HG02870 (cell line): ENCODE measurements around the gene ERGIC2.
"Not testable (repeated sequence)": the region's sequence is repeated elsewhere in the genome, so short reads cannot be mapped to it uniquely, and the experiment has no call there.

ENCODE experiments used
- ATAC-seq: cut with Tn5 transposase; IDR thresholded peaks from one replicate; pipeline ENCODE4 v1.9.1; 2021; ENCODE audit warnings: mild to moderate bottlenecking, moderate library complexity; ENCODE audit not compliant: unreplicated experiment

ERGIC2 gene

GRCh38 chr12:29380536-29381523 is at the start of gene ERGIC2:
Gene ERGIC2, minus strand, starts transcription at chr12:29381172. Its CDS starts 9,539 bp downstream, at chr12:29371633.
- peak; percentile 96 for ATAC-seq

- ATAC-seq: no peak
These were observed 49.7 kb upstream of the ERGIC2 start for GRCh38 chr12:29430716-29431044.

- no peak for ATAC-seq
These were observed 49.2 kb upstream of the ERGIC2 start for GRCh38 chr12:29429999-29430715.

GRCh38 chr12:29428633-29429032 is 47.7 kb upstream of the ERGIC2 start:
- ATAC-seq: peak; percentile 50

- ATAC-seq: peak; percentile 99
These were observed 47.0 kb upstream of the ERGIC2 start for GRCh38 chr12:29427964-29428363.

GRCh38 chr12:29426498-29426897 is 45.5 kb upstream of the ERGIC2 start:
- no peak for ATAC-seq

GRCh38 chr12:29425722-29426121 is 44.8 kb upstream of the ERGIC2 start:
- no peak for ATAC-seq

- ATAC-seq: no peak
These were observed 35.8 kb upstream of the ERGIC2 start for GRCh38 chr12:29416748-29417147.

- ATAC-seq: no peak
These were observed 34.1 kb upstream of the ERGIC2 start for GRCh38 chr12:29415111-29415510.

GRCh38 chr12:29414368-29414767 is 33.4 kb upstream of the ERGIC2 start:
- no peak for ATAC-seq

GRCh38 chr12:29405561-29405960 is 24.6 kb upstream of the ERGIC2 start:
- no peak for ATAC-seq

- no peak for ATAC-seq
These were observed 23.0 kb upstream of the ERGIC2 start for GRCh38 chr12:29403991-29404390.

- no peak for ATAC-seq
These were observed 21.5 kb upstream of the ERGIC2 start for GRCh38 chr12:29402437-29402836.

GRCh38 chr12:29398495-29398894 is 17.5 kb upstream of the ERGIC2 start:
- peak; percentile 95 for ATAC-seq

GRCh38 chr12:29396774-29397173 is 15.8 kb upstream of the ERGIC2 start:
- ATAC-seq: no peak

GRCh38 chr12:29395356-29395755 is 14.4 kb upstream of the ERGIC2 start:
- ATAC-seq: no peak

- not testable (repeated sequence) for ATAC-seq
These were observed 9.4 kb upstream of the ERGIC2 start for GRCh38 chr12:29390419-29390818.

- ATAC-seq: no peak
These were observed 8.4 kb upstream of the ERGIC2 start for GRCh38 chr12:29389295-29389919.

- ATAC-seq: not testable (repeated sequence)
These were observed 5.2 kb upstream of the ERGIC2 start for GRCh38 chr12:29386084-29386680.

- not testable (repeated sequence) for ATAC-seq
These were observed 4.2 kb upstream of the ERGIC2 start for GRCh38 chr12:29385194-29385593.

GRCh38 chr12:29382251-29382650 is 1.3 kb upstream of the ERGIC2 start:
- ATAC-seq: no peak
